ENCODE results near the gene DISC1.

DNA sequence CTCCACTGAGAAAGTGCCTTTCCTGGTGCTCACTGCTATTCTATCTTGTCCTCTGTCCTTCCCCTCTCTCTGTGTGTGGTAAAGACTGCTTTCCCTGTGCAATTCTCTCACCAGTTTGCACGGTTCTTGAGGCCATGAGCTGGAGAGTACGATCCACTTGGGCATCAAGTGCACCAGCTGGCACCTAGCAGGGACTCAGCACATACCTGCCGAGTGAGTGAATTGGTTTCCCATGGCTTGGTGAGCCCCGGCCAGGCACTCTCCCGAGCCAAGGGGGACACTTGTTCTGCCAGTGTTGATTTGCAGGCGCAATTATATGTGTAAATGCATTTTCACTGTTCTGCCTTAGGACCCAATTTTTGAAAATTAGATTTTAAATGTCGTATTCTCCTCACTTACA lies 313.5 kb downstream of the DISC1 start:
- TF ChIP-seq, protein P1, sequence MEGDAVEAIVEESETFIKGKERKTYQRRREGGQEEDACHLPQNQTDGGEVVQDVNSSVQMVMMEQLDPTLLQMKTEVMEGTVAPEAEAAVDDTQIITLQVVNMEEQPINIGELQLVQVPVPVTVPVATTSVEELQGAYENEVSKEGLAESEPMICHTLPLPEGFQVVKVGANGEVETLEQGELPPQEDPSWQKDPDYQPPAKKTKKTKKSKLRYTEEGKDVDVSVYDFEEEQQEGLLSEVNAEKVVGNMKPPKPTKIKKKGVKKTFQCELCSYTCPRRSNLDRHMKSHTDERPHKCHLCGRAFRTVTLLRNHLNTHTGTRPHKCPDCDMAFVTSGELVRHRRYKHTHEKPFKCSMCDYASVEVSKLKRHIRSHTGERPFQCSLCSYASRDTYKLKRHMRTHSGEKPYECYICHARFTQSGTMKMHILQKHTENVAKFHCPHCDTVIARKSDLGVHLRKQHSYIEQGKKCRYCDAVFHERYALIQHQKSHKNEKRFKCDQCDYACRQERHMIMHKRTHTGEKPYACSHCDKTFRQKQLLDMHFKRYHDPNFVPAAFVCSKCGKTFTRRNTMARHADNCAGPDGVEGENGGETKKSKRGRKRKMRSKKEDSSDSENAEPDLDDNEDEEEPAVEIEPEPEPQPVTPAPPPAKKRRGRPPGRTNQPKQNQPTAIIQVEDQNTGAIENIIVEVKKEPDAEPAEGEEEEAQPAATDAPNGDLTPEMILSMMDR (IDR thresholded peaks at IDR 0.05): no peak
- no peak for TF ChIP-seq POLR2A (IDR thresholded peaks at IDR 0.05)
